Activated T-cell treated with anti-CD3 and anti-CD28 coated beads, Interleukin-2, amount 50 U/mL, for 1 hour (primary cell): ENCODE results near the gene GSTO1.

ENCODE experiments used
- DNase-seq: peaks from one replicate; pipeline ENCODE4 v3.0.0-alpha.2; 2020

GSTO1 gene

GRCh38 chr10:104277785-104278184, 23.1 kb downstream of the GSTO1 start:
- no peak for DNase-seq

- DNase-seq: no peak
Observed at GRCh38 chr10:104279550-104280259, 25.0 kb downstream of the GSTO1 start.

- no peak for DNase-seq
Observed at GRCh38 chr10:104281694-104282093, 27.0 kb downstream of the GSTO1 start.

GRCh38 chr10:104284846-104285245, 30.2 kb downstream of the GSTO1 start:
- DNase-seq: no peak

GRCh38 chr10:104286939-104287338, 32.2 kb downstream of the GSTO1 start:
- DNase-seq: no peak

- no peak for DNase-seq
Observed at GRCh38 chr10:104288355-104288754, 33.7 kb downstream of the GSTO1 start.

GRCh38 chr10:104291439-104291951, 36.8 kb downstream of the GSTO1 start:
- peak; percentile 88 for DNase-seq

GRCh38 chr10:104293011-104293410, 38.3 kb downstream of the GSTO1 start:
- no peak for DNase-seq

GRCh38 chr10:104293781-104294321, 39.2 kb downstream of the GSTO1 start:
- no peak for DNase-seq

GRCh38 chr10:104296687-104297436, 42.2 kb downstream of the GSTO1 start:
- no peak for DNase-seq

GRCh38 chr10:104297697-104298660, 43.3 kb downstream of the GSTO1 start:
- no peak for DNase-seq

GRCh38 chr10:104299031-104299904, 44.6 kb downstream of the GSTO1 start:
- no peak for DNase-seq

- DNase-seq: no peak
Observed at GRCh38 chr10:104300002-104300735, 45.5 kb downstream of the GSTO1 start.

- DNase-seq: no peak
Observed at GRCh38 chr10:104300736-104301292, 46.1 kb downstream of the GSTO1 start.

GRCh38 chr10:104301907-104302690, 47.4 kb downstream of the GSTO1 start:
- DNase-seq: no peak

GRCh38 chr10:104303594-104304355, 49.1 kb downstream of the GSTO1 start:
- DNase-seq: no peak

- DNase-seq: no peak
Observed at GRCh38 chr10:104304356-104304745, 49.7 kb downstream of the GSTO1 start.

GRCh38 chr10:104304927-104305326, 50.2 kb downstream of the GSTO1 start:
- DNase-seq: no peak

GRCh38 chr10:104306897-104307296, 52.2 kb downstream of the GSTO1 start:
- DNase-seq: no peak
